ENCODE data around the gene C11orf52. TPM values are rescaled to one million over a fixed set of nuclear protein-coding genes. Genes with fewer than 3 reads are reported as not detected.
A peak's percentile ranks its signal among the peaks of the same experiment; 100 is the strongest.

The C11orf52 gene
- total and polyA plus RNA-seq, 8 donors: 9.3 to 23.3 (median 12.6) TPM

- WGBS, 2 donors: 76 to 85% methylated on average over 1 of the region's 1 CpG
- no peak overlapping the region for H3K27ac ChIP-seq
- TF ChIP-seq, protein P1, sequence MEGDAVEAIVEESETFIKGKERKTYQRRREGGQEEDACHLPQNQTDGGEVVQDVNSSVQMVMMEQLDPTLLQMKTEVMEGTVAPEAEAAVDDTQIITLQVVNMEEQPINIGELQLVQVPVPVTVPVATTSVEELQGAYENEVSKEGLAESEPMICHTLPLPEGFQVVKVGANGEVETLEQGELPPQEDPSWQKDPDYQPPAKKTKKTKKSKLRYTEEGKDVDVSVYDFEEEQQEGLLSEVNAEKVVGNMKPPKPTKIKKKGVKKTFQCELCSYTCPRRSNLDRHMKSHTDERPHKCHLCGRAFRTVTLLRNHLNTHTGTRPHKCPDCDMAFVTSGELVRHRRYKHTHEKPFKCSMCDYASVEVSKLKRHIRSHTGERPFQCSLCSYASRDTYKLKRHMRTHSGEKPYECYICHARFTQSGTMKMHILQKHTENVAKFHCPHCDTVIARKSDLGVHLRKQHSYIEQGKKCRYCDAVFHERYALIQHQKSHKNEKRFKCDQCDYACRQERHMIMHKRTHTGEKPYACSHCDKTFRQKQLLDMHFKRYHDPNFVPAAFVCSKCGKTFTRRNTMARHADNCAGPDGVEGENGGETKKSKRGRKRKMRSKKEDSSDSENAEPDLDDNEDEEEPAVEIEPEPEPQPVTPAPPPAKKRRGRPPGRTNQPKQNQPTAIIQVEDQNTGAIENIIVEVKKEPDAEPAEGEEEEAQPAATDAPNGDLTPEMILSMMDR (IDR thresholded peaks at IDR 0.05): no peak
These were observed 12.0 kb upstream of the C11orf52 start for GRCh38 chr11:111906680-111907079.

DNA sequence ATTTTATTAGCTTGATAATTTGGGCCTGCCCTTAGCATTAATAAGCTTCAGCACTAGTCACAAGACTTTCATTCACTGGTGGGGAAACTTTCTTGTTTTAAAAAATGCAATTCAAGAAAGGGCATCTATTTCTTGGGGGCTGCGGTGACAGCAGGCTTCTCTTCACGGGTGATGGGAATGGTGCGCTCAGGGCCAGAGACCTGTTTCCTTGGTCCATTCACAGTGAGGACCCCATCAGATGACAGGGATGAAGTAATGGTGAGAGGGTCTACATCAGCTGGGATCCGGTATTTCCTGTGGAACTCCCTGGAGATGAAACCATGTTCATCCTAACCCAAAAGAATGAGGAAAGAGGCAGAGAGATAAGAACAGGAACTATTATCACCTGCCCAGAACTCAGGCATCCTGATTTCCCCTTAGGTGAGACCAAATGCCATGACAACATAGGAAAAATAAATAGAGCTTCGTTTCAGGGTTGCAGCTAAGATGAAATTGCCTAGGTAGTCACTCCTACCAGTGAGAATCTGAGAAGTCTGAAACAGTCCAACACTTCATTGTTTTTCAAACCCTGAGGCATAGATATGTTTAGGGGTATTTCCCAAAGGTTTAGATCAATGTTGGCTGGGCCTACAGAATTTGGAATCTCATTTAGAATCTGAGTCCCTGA lies 9.9 kb upstream of the C11orf52 start:
- Histone ChIP-seq H3K9me3 (no peaks in the 10 kb centered on the region), H3K27ac (no peak overlapping the region), H3K4me3 (no peak overlapping the region), H3K27me3 (no peaks in the 10 kb centered on the region), H3K36me3 (no peaks in the 10 kb centered on the region), H3K4me1 (peaks cover 15 to 16% (median 16%) of the 10 kb centered on the region in 3 donors)
- intact Hi-C loops (cut with DNase I): no loop called here
- WGBS, 2 donors: 77% methylated on average over 5 of the region's 5 CpGs
- FAIRE-seq (no peak), DNase-seq (no peak), ATAC-seq (no peak)
- TF ChIP-seq, protein P1 (IDR thresholded peaks at IDR 0.05): no peak

More at GRCh38 chr11:111906680-111907079, 12.0 kb upstream of the C11orf52 start:
- intact Hi-C loops (cut with DNase I): no loop called here
- no peak for FAIRE-seq
- H3K27me3 ChIP-seq: no peaks in the 10 kb centered on the region
- ATAC-seq: no peak
- no peaks in the 10 kb centered on the region for H3K9me3 ChIP-seq
- H3K36me3 ChIP-seq: no peaks in the 10 kb centered on the region
- DNase-seq: no peak
- peaks cover 8 to 10% (median 10%) of the 10 kb centered on the region in 3 donors for H3K4me1 ChIP-seq
- H3K4me3 ChIP-seq: no peak overlapping the region

- intact Hi-C loops (cut with DNase I): no loop called here
- Histone ChIP-seq H3K27ac (no peak overlapping the region), H3K4me3 (no peak overlapping the region), H3K9me3 (no peaks in the 10 kb centered on the region), H3K4me1 (peaks cover 15 to 16% (median 16%) of the 10 kb centered on the region in 3 donors), H3K27me3 (no peaks in the 10 kb centered on the region), H3K36me3 (no peaks in the 10 kb centered on the region)
- 72 to 75% methylated on average over 5 of the region's 5 CpGs for WGBS, 2 donors
- DNase-seq (no peak), ATAC-seq (no peak), FAIRE-seq (no peak)
- TF ChIP-seq, protein P1 (IDR thresholded peaks at IDR 0.05): no peak
These were observed 9.3 kb upstream of the C11orf52 start for GRCh38 chr11:111909378-111909777.

GRCh38 chr11:111910676-111911562 lies 7.8 kb upstream of the C11orf52 start:
- FAIRE-seq: no peak
- Histone ChIP-seq H3K27ac (peak overlapping the region; percentile 34 to 74 (median 66)), H3K4me3 (peak overlapping the region in 2 of 4 donors; percentile 11 to 20), H3K27me3 (no peaks in the 10 kb centered on the region), H3K9me3 (no peaks in the 10 kb centered on the region), H3K4me1 (peaks cover 15 to 16% (median 16%) of the 10 kb centered on the region in 3 donors), H3K36me3 (no peaks in the 10 kb centered on the region)
- ATAC-seq: peak; percentile 33 to 43 (median 38)
- no peak for DNase-seq
- TF ChIP-seq, protein P1 (IDR thresholded peaks at IDR 0.05): no peak
- intact Hi-C loops (cut with DNase I): no loop called here
- WGBS, 2 donors: 27 to 29% methylated on average over 9 of the region's 9 CpGs

Measured in pancreas (tissue), 10 donors.